HepG2 (cell line): ENCODE results near the gene FUCA1. TPM values are rescaled to one million over a fixed set of nuclear protein-coding genes. Genes with fewer than 3 reads are reported as not detected.

ENCODE experiments used
- CREB1 ChIP-seq, 2 experiments: fragments of 450-650 bp in 1 of 2; IDR thresholded peaks; 2 replicates each; pipeline ENCODE4 v1.6.1; 2016 to 2017; ENCODE audit warnings: control low read depth in 1 of 2, mild to moderate bottlenecking in 1 of 2, missing compliant biosample characterization in 1 of 2, missing genetic modification characterization in 1 of 2
- ETV5 ChIP-seq: IDR thresholded peaks from 2 replicates; pipeline ENCODE4 v1.6.1; 2018; ENCODE audit warnings: missing biosample characterization, missing genetic modification reagents, inconsistent platforms, borderline replicate concordance
- FOXM1 ChIP-seq: sonication (generic); formaldehyde crosslinking; IDR thresholded peaks from 2 replicates; pipeline ENCODE4 v1.5.0; 2020; ENCODE audit warnings: missing genetic modification reagents
- GLI4 ChIP-seq: sonication (generic); formaldehyde crosslinking; IDR thresholded peaks from 2 replicates; pipeline ENCODE4 v1.5.1; 2020; ENCODE audit warnings: missing genetic modification reagents, mild to moderate bottlenecking, moderate library complexity, borderline replicate concordance
- GPN1 ChIP-seq: sonication (generic); formaldehyde crosslinking; IDR thresholded peaks from 2 replicates; pipeline ENCODE4 v1.5.1; 2020; ENCODE audit warnings: missing genetic modification reagents, borderline replicate concordance
- GTF3A ChIP-seq: sonication (generic); formaldehyde crosslinking; conservative IDR thresholded peaks from 2 replicates; pipeline ENCODE4 v1.4.0; 2020; ENCODE audit warnings: mild to moderate bottlenecking, missing genetic modification reagents
- KLF6 ChIP-seq: IDR thresholded peaks from 2 replicates; pipeline ENCODE4 v1.8.0; 2016; ENCODE audit warnings: missing biosample characterization, missing genetic modification reagents
- KMT2B ChIP-seq: IDR thresholded peaks from 2 replicates; pipeline ENCODE4 v1.6.1; 2016; ENCODE audit warnings: missing genetic modification reagents, missing compliant biosample characterization
- LCORL ChIP-seq, 2 experiments: fragments of 450-650 bp in 1 of 2; sonication (generic) in 1 of 2; formaldehyde crosslinking in 1 of 2; IDR thresholded peaks; 2 replicates each; pipeline versions ENCODE4 v1.5.0 to v1.6.1; 2017 to 2020; ENCODE audit warnings: antibody characterized with exemption in 1 of 2, missing genetic modification reagents in 1 of 2
- PITX1 ChIP-seq: sonication (generic); formaldehyde crosslinking; IDR thresholded peaks from 2 replicates; pipeline ENCODE4 v1.5.1; 2020; ENCODE audit warnings: mild to moderate bottlenecking, missing genetic modification reagents
- REXO4 ChIP-seq: sonication (generic); formaldehyde crosslinking; IDR thresholded peaks from 2 replicates; pipeline ENCODE4 v1.8.0; 2022; ENCODE audit warnings: missing genetic modification reagents, mild to moderate bottlenecking, borderline replicate concordance
- SALL1 ChIP-seq: sonication (generic); formaldehyde crosslinking; IDR thresholded peaks from 2 replicates; pipeline ENCODE4 v1.8.0; 2022; ENCODE audit warnings: mild to moderate bottlenecking, missing genetic modification reagents
- TEF ChIP-seq: sonication (generic); formaldehyde crosslinking; IDR thresholded peaks from 2 replicates; pipeline ENCODE4 v1.5.0; 2020; ENCODE audit warnings: missing genetic modification reagents
- ZGPAT ChIP-seq: IDR thresholded peaks from 2 replicates; pipeline ENCODE4 v1.6.1; 2016; ENCODE audit warnings: mild to moderate bottlenecking
- ZNF124 ChIP-seq: sonication (generic); formaldehyde crosslinking; IDR thresholded peaks from 2 replicates; pipeline ENCODE4 v1.4.0; 2020; ENCODE audit warnings: missing genetic modification reagents
- ZNF317 ChIP-seq: sonication (generic); formaldehyde crosslinking; IDR thresholded peaks from 2 replicates; pipeline ENCODE4 v1.5.0; 2020; ENCODE audit warnings: mild to moderate bottlenecking, missing genetic modification reagents
- ZNF704 ChIP-seq: sonication (generic); formaldehyde crosslinking; IDR thresholded peaks from 2 replicates; pipeline ENCODE4 v1.8.1; 2023; ENCODE audit warnings: mild to moderate bottlenecking, inconsistent platforms, moderate library complexity, missing genetic modification reagents, borderline replicate concordance
- polyA plus RNA-seq, 8 experiments: library from polyadenylated mRNA; depleted of rRNA in 3 of 8; stranded (reverse) in 7 of 8; unstranded in 1 of 8; fragments of >200 nt; fragmentation: Illumina TruSeq in 4 of 8; extraction: Trizol in 4 of 8; gene quantifications; 2 replicates each; pipeline versions ENCODE4 v1.2.1 to v1.2.3, GENCODE V29; 2011 to 2016; ENCODE audit warnings: low read depth in 4 of 8, missing spikeins in 1 of 8, mixed read lengths in 1 of 8; ENCODE audit not compliant: insufficient read depth in 1 of 8
- total RNA-seq, 5 experiments: library from RNA; depleted of rRNA; stranded (reverse); fragments of >200 nt; fragmentation: Illumina TruSeq; extraction: Trizol; gene quantifications; 2 replicates each; pipeline ENCODE4 v1.2.3, GENCODE V29; 2016; ENCODE audit warnings: low read depth in 1 of 5
- TF ChIP-seq, protein P1 (sequence below): sonication (generic); formaldehyde crosslinking; IDR thresholded peaks from 2 replicates; pipeline ENCODE4 v1.4.0; 2020; ENCODE audit warnings: missing genetic modification reagents, mild to moderate bottlenecking, borderline replicate concordance

The FUCA1 gene
- total and polyA plus RNA-seq, 2 of the 13 experiments (the other 11 are each of a cell fraction or from before 2014, with no cell fraction given): 32.7 to 33.6 TPM

DNA sequence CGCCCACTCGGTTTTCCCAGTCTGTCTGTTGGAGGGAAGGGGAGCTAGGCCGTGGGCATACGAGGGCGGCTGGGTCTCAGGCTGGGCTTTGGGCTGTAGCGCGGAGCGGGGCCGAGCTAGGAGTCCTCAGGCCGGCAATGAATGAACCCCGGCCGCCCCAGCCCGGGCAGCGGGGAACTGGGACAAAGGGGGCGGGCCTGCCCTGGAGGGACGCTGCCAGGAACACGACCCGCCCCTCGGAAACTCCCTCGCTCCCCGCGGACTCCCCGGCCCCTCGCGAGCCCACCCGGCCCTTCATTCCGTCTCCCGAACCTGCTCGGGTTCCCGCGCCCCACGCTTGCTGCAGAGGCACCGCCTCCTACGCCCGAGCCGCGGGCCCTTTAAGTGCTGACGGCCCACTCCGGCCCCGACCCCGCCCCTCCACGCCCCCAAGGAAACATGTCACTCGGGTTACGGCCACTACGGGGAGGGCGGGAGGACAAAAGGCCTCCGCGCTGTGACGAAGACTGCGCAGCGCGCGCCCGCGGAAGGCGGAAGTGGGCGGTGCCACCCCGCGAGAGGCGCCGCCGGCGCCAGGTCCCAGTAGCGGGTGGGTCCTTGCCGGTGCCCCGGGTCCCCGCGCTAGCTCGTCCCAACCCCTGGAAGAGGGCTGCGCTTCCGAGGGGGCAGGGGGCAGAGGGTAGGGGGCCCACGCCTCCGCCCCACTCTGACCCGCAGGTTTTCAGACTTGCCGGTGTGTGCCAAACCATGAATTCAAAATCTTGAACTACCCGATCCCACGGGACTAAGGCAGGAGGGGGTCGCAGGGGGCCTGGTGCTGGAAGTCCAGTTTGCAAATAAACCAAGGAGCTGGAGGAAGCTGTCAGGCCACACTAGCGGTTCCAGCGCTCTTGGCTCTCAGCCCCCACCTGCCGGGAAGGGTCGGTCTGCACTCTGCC is 67.4 kb downstream of the FUCA1 start, which contains the start of gene GALE (continued):
- TF ChIP-seq GLI4 (CRISPR knock-in tag) (0 out of 2 replicates have a peak, but pooled peaks have one; percentile 61), LCORL (IDR thresholded peaks at IDR 0.05) (no peak), LCORL (CRISPR knock-in tag; IDR thresholded peaks at IDR 0.05) (0 out of 2 replicates have a peak, but pooled peaks have one; percentile 23), ETV5 (peak; percentile 91), GTF3A (CRISPR knock-in tag) (0 out of 2 replicates have a peak, but pooled peaks have one; percentile 26), CREB1 (IDR thresholded peaks at IDR 0.05) (peak; percentile 84), CREB1 (CRISPR knock-in tag; IDR thresholded peaks at IDR 0.05) (peak; percentile 93), ZNF124 (CRISPR knock-in tag) (peak; percentile 36; the same call in 1 of the 2 replicates), SALL1 (no peak; the same call in none of the 2 replicates), PITX1 (CRISPR knock-in tag) (peak; percentile 32; the same call in 1 of the 2 replicates), GPN1 (0 out of 2 replicates have a peak, but pooled peaks have one; percentile 10), REXO4 (CRISPR knock-in tag) (no peak), ZNF317 (CRISPR knock-in tag) (0 out of 2 replicates have a peak, but pooled peaks have one; percentile 54), ZNF704 (CRISPR knock-in tag) (peak; percentile 15; the same call in 1 of the 2 replicates), ZGPAT (peak; percentile 67), KLF6 (CRISPR knock-in tag) (peak; percentile 53; the same call in 1 of the 2 replicates), KMT2B (CRISPR knock-in tag) (peak; percentile 79), FOXM1 (CRISPR knock-in tag) (no peak), TEF (no peak)
- TF ChIP-seq, protein P1, sequence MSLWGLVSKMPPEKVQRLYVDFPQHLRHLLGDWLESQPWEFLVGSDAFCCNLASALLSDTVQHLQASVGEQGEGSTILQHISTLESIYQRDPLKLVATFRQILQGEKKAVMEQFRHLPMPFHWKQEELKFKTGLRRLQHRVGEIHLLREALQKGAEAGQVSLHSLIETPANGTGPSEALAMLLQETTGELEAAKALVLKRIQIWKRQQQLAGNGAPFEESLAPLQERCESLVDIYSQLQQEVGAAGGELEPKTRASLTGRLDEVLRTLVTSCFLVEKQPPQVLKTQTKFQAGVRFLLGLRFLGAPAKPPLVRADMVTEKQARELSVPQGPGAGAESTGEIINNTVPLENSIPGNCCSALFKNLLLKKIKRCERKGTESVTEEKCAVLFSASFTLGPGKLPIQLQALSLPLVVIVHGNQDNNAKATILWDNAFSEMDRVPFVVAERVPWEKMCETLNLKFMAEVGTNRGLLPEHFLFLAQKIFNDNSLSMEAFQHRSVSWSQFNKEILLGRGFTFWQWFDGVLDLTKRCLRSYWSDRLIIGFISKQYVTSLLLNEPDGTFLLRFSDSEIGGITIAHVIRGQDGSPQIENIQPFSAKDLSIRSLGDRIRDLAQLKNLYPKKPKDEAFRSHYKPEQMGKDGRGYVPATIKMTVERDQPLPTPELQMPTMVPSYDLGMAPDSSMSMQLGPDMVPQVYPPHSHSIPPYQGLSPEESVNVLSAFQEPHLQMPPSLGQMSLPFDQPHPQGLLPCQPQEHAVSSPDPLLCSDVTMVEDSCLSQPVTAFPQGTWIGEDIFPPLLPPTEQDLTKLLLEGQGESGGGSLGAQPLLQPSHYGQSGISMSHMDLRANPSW (CRISPR knock-in tag): no peak; the same call in 1 of the 2 replicates
